SK-N-MC (cell line): ENCODE measurements around the gene TMEM88.
"Not testable (repeated sequence)": the region's sequence is repeated elsewhere in the genome, so short reads cannot be mapped to it uniquely, and the experiment has no call there.

Source experiments
- DNase-seq: peaks from one replicate; pipeline ENCODE4 v3.0.0-alpha.2; 2011; ENCODE audit warnings: low read depth, low spot score
- H3K27ac ChIP-seq: fragments of 200-600 bp; sonication (generic); 2 replicates; pipeline ENCODE4 v1.5.1; 2016; ENCODE audit warnings: mixed run types
- H3K36me3 ChIP-seq: fragments of 200-600 bp; sonication (generic); 2 replicates; pipeline ENCODE4 v1.6.1; 2017; ENCODE audit warnings: antibody characterized with exemption, low read length, mixed read lengths; ENCODE audit not compliant: insufficient read depth
- H3K4me3 ChIP-seq: fragments of 200-600 bp; sonication (generic); 2 replicates; pipeline ENCODE4 v1.5.1; 2016
- H3K9ac ChIP-seq: fragments of 200-600 bp; sonication (generic); 2 replicates; pipeline ENCODE4 v1.8.0; 2017; ENCODE audit warnings: mixed run types, mixed read lengths; ENCODE audit not compliant: insufficient read length
- H3K9me3 ChIP-seq: fragments of 200-600 bp; sonication (generic); 2 replicates; pipeline ENCODE4 v1.6.1; 2017; ENCODE audit warnings: low read depth, mild to moderate bottlenecking, antibody characterized with exemption, low read length, moderate library complexity, mixed read lengths
- EZH2 ChIP-seq: fragments of 200-600 bp; sonication (generic); IDR thresholded peaks from one replicate; pipeline ENCODE4 v1.6.1; 2017; ENCODE audit warnings: antibody characterized with exemption
- FOXP2 ChIP-seq: optimal IDR thresholded peaks from 2 replicates; pipeline ENCODE3; 2011; ENCODE audit warnings: mild to moderate bottlenecking, moderate library complexity; ENCODE audit not compliant: insufficient read depth; ENCODE audit errors: extremely low read length, control extremely low read depth
- POLR2AphosphoS5 ChIP-seq: IDR thresholded peaks from 2 replicates; pipeline ENCODE4 v1.6.1; 2012; ENCODE audit warnings: mild to moderate bottlenecking, low read depth, low read length, borderline replicate concordance

TMEM88 gene

GRCh38 chr17:7856811-7857712 lies 2.2 kb downstream of the TMEM88 start, which contains the start of gene NAA38:
TSS of gene NAA38 (minus strand) at chr17:7857559. CDS start at chr17:7857463, 96 bp downstream.
- no peak for TF ChIP-seq FOXP2
- TF ChIP-seq POLR2AphosphoS5, result peak; percentile 61
- Histone ChIP-seq H3K27ac (peak within 1 kb of the TSS; percentile 92), H3K9me3 (no peaks in the 10 kb centered on the region), H3K36me3 (peaks cover 35% of the 10 kb centered on the region), H3K4me3 (peak within 1 kb of the TSS; percentile 81), H3K9ac (peak within 1 kb of the TSS; percentile 86)
- DNase-seq, result peak; percentile 97

DNA sequence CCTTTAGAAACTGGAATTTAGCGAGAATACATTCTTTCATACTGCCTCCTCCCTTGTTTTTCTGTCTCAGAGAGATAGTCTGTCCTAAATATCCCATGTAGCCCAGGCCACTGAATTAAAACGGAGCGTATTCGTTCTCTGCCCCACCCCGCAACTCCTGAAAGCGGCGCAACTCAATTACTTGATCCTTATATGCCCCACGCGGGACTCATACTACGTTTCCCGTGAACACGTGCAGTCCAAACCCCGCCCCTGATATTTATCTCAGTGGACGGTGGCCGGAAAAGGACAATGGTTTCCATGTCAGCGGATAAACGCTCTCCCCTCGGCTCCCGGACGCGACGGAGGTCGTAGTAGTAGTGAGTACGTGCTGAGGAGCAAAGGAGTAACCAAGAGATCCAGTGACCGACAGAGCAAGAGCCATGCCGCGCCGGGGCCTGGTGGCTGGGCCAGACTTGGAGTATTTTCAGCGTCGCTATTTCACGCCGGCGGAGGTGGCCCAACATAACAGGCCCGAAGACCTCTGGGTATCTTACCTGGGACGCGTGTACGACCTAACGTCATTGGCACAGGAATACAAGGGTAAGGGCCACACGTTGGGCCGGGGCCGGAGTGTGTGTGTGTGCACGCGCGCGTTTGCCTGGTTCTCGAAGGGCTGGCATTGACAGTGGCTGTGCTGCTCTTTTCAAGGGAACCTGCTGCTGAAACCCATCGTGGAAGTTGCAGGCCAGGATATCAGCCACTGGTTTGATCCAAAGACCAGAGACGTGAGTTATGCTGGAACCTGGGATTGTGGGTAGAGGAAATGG lies 3.1 kb downstream of the TMEM88 start, which contains the start of gene CYB5D1:
TSS of gene CYB5D1 (plus strand) at position 291 of the 809 bp plus-strand sequence. CDS start at position 423, 132 bp downstream.
- peak within 1 kb of the TSS; percentile 92 for H3K27ac ChIP-seq
- no peak; the same call in 1 of the 2 replicates for TF ChIP-seq POLR2AphosphoS5
- TF ChIP-seq EZH2, result no peak
- DNase-seq, result no peak

GRCh38 chr17:7858522-7858810 lies 3.6 kb downstream of the TMEM88 start:
- no peaks in the 10 kb centered on the region for H3K9me3 ChIP-seq
- DNase-seq, result no peak
- peaks cover 24% of the 10 kb centered on the region for H3K36me3 ChIP-seq
- peak overlapping the region; percentile 81 for H3K4me3 ChIP-seq
- no peak overlapping the region; the same call in 1 of the 2 replicates for H3K27ac ChIP-seq
- TF ChIP-seq FOXP2 (no peak), EZH2 (no peak), POLR2AphosphoS5 (no peak)
- peak overlapping the region; percentile 86 for H3K9ac ChIP-seq

More for the DNA sequence above, 3.1 kb downstream of the TMEM88 start, which contains the start of gene CYB5D1:
- Histone ChIP-seq H3K36me3 (peaks cover 27% of the 10 kb centered on the region), H3K4me3 (peak within 1 kb of the TSS; percentile 81), H3K9me3 (no peaks in the 10 kb centered on the region), H3K9ac (peak within 1 kb of the TSS; percentile 86)

GRCh38 chr17:7859028-7859427 lies 4.2 kb downstream of the TMEM88 start:
- peak overlapping the region; percentile 81 for H3K4me3 ChIP-seq
- H3K9me3 ChIP-seq, result no peaks in the 10 kb centered on the region
- H3K36me3 ChIP-seq, result peaks cover 18% of the 10 kb centered on the region
- TF ChIP-seq EZH2 (no peak), POLR2AphosphoS5 (no peak), FOXP2 (no peak)
- no peak overlapping the region for H3K27ac ChIP-seq
- H3K9ac ChIP-seq, result peak overlapping the region; percentile 86
- no peak for DNase-seq

GRCh38 chr17:7862692-7863437 lies 8.0 kb downstream of the TMEM88 start:
- Histone ChIP-seq H3K36me3 (peaks cover 13% of the 10 kb centered on the region), H3K9ac (no peak overlapping the region), H3K9me3 (no peaks in the 10 kb centered on the region), H3K27ac (no peak overlapping the region), H3K4me3 (no peak overlapping the region)
- DNase-seq, result no peak
- TF ChIP-seq FOXP2 (no peak), POLR2AphosphoS5 (no peak), EZH2 (no peak)

- H3K9me3 ChIP-seq, H3K4me3 ChIP-seq, H3K9ac ChIP-seq, H3K27ac ChIP-seq, DNase-seq, H3K36me3 ChIP-seq: not testable (repeated sequence)
Measured at GRCh38 chr17:7864384-7864783, 9.5 kb downstream of the TMEM88 start.

DNA sequence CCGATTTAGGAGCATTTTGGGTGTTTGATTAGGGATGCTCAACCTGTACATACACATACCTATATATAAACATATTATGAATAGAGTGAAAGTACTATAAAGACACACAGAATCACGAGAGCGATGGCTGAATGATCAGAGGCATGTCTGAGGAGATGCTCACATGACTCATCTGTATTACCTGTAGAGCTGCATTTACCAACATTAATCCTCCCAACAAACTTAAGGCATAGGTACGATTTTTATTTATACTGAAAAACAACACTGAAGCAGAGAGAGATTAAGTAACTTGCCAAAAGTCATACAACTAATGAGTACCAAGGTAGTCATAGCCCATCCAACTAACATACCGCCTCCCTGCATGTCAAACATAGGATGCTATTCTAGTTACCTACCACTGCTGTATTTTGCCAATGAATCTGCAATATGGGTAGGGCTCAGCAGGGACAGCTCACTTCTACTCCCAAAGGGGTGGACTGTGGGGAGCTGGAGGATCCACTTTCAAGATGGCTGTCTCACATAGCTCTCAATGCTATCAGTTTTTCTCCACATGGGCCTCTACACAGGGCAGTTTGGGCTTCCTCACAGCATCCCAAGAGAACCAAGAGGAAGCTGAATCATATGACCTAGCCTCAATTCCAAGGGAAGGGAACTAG lies 10.3 kb downstream of the TMEM88 start:
- DNase-seq, result no peak
- TF ChIP-seq POLR2AphosphoS5 (no peak), FOXP2 (no peak), EZH2 (no peak)

More for the DNA sequence above, 10.3 kb downstream of the TMEM88 start:
- Histone ChIP-seq H3K27ac (no peak overlapping the region), H3K9me3 (no peaks in the 10 kb centered on the region), H3K4me3 (no peak overlapping the region), H3K9ac (no peak overlapping the region), H3K36me3 (peaks cover 10% of the 10 kb centered on the region; the same call in 1 of the 2 replicates)
